ENCODE data around the gene NOVA1.

NOVA1 gene

DNA sequence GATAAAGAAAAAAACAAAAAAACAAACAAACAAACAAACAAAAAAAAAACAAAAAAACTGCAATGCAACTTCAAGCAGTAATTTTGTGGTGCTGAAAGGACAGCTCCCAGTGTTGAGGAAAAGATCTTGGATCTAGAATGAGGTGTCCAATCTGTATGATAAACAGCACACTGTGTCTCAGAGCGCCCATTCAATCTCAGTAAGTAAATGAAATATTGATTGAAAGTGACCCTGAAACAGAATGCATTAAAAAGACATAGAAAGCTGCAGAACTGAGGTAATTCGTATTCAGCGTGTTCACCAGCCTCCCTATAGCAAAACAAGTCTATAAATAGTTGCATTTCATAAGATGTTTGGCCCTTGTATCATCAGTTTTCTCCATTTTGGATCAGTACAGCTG, 153.0 kb downstream of the NOVA1 start:
- TF ChIP-seq ZNF384 (IDR thresholded peaks at IDR 0.05) (no peak), BHLHE40 (IDR thresholded peaks at IDR 0.05; ENCODE audit: borderline replicate concordance) (no peak), CTBP1 (IDR thresholded peaks at IDR 0.05; ENCODE audit: borderline replicate concordance) (no peak), TARDBP (IDR thresholded peaks at IDR 0.05) (no peak), LEF1 (IDR thresholded peaks at IDR 0.05; ENCODE audit: borderline replicate concordance) (no peak), FOXA1 (IDR thresholded peaks at IDR 0.05) (no peak), FOXM1 (IDR thresholded peaks at IDR 0.05; ENCODE audit: borderline replicate concordance) (no peak), SP1 (IDR thresholded peaks at IDR 0.05) (no peak), FOXK2 (IDR thresholded peaks at IDR 0.05) (no peak), NFRKB (IDR thresholded peaks at IDR 0.05) (no peak), L3MBTL2 (conservative IDR thresholded peaks at IDR 0.05) (no peak), HDGF (IDR thresholded peaks at IDR 0.05; ENCODE audit: borderline replicate concordance) (no peak)
- DNase-seq (ENCODE audit: extremely low spot score) = no peak
- ChIA-PET POLR2A (no interaction called here), CTCF (no interaction called here)

DNA sequence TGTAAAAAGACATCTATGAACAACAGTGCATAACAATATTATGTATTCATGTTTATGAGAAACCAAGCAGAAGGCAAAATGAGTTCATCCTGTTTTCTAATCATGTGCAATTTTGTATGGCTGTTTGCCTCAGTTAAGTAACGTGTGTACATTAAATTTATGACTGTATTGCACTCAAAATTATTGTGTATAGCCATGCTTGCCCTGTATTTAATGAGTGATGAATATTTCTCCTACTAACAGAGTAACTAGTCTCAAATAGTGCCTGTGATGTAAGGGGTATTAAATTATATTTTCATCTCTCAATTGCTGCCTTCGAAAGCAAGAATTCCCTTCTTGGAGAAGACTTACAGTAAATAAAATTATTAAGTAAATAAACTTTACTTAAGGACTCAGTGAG, 154.2 kb downstream of the NOVA1 start:
- POLR2A ChIA-PET = no interaction called here
- CTCF ChIA-PET = no interaction called here
- TF ChIP-seq FOXK2 (IDR thresholded peaks at IDR 0.05) (no peak), FOXM1 (IDR thresholded peaks at IDR 0.05; ENCODE audit: borderline replicate concordance) (no peak), SUZ12 (IDR thresholded peaks at IDR 0.05) (no peak), ZNF384 (IDR thresholded peaks at IDR 0.05) (no peak), ARNT (IDR thresholded peaks at IDR 0.05) (no peak), SP1 (IDR thresholded peaks at IDR 0.05) (no peak), FOXA1 (IDR thresholded peaks at IDR 0.05) (no peak), TARDBP (IDR thresholded peaks at IDR 0.05) (no peak), BHLHE40 (IDR thresholded peaks at IDR 0.05; ENCODE audit: borderline replicate concordance) (no peak), NFRKB (IDR thresholded peaks at IDR 0.05) (no peak), CTBP1 (IDR thresholded peaks at IDR 0.05; ENCODE audit: borderline replicate concordance) (no peak), ELF4 (IDR thresholded peaks at IDR 0.05) (no peak), L3MBTL2 (conservative IDR thresholded peaks at IDR 0.05) (no peak), LEF1 (IDR thresholded peaks at IDR 0.05; ENCODE audit: borderline replicate concordance) (no peak), HDGF (IDR thresholded peaks at IDR 0.05; ENCODE audit: borderline replicate concordance) (no peak)
- TF ChIP-seq, protein P1, sequence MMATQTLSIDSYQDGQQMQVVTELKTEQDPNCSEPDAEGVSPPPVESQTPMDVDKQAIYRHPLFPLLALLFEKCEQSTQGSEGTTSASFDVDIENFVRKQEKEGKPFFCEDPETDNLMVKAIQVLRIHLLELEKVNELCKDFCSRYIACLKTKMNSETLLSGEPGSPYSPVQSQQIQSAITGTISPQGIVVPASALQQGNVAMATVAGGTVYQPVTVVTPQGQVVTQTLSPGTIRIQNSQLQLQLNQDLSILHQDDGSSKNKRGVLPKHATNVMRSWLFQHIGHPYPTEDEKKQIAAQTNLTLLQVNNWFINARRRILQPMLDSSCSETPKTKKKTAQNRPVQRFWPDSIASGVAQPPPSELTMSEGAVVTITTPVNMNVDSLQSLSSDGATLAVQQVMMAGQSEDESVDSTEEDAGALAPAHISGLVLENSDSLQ (IDR thresholded peaks at IDR 0.05) = no peak
- no peak for DNase-seq (ENCODE audit: extremely low spot score)

DNA sequence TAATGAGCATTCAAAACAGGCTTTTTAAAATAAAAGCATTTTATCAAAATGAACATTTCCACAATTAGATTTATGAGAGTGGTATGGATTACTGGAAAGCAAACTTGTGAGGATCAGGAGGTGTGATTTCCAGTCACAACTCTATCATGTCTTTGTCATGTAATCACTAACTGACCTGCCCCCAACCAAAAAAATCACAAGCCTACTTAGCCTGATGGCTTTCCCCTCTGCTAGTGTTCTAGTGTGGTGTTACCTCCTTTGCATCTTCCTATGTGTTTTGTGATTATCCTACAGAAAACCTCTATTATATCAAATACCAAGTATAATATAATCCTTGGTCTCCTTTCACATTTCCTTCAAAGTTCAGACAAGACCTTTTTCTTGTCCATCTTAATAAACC, 168.6 kb downstream of the NOVA1 start:
- no peak for DNase-seq (ENCODE audit: extremely low spot score)
- no peak for TF ChIP-seq LEF1 (IDR thresholded peaks at IDR 0.05; ENCODE audit: borderline replicate concordance)
- TF ChIP-seq L3MBTL2 (conservative IDR thresholded peaks at IDR 0.05) = no peak
- no peak for TF ChIP-seq ELF4 (IDR thresholded peaks at IDR 0.05)
- CTCF ChIA-PET = no interaction called here

DNA sequence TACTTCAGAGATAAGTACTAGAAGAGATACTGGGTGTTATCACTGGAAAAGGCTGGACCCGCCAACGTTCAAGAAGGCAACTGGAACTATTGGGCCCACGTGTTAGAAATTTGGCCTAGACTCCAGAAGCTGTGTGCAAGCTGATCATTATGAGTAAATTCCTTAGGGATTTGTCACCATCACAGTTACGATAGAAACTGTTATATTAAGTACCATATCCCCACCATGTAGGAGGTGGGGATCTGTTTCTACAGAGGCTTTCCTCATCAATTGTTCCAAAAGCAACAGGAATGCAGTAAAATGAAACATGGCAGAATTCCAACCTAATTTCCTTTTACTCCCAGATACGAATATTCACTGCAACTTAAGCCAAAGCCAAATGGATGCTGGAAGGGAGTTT, 170.7 kb downstream of the NOVA1 start:
- CTCF ChIA-PET = no interaction called here
- no peak for DNase-seq (ENCODE audit: extremely low spot score)
- POLR2A ChIA-PET = no interaction called here
- TF ChIP-seq L3MBTL2 (conservative IDR thresholded peaks at IDR 0.05) (no peak), CTBP1 (IDR thresholded peaks at IDR 0.05; ENCODE audit: borderline replicate concordance) (no peak), FOXA1 (IDR thresholded peaks at IDR 0.05) (no peak), SP1 (IDR thresholded peaks at IDR 0.05) (no peak), TARDBP (IDR thresholded peaks at IDR 0.05) (no peak), LEF1 (IDR thresholded peaks at IDR 0.05; ENCODE audit: borderline replicate concordance) (no peak), SUZ12 (IDR thresholded peaks at IDR 0.05) (no peak), HDGF (IDR thresholded peaks at IDR 0.05; ENCODE audit: borderline replicate concordance) (no peak), FOXK2 (IDR thresholded peaks at IDR 0.05) (no peak), BHLHE40 (IDR thresholded peaks at IDR 0.05; ENCODE audit: borderline replicate concordance) (no peak), NFRKB (IDR thresholded peaks at IDR 0.05) (no peak), ZNF384 (IDR thresholded peaks at IDR 0.05) (no peak), ELF4 (IDR thresholded peaks at IDR 0.05) (no peak), FOXM1 (IDR thresholded peaks at IDR 0.05; ENCODE audit: borderline replicate concordance) (no peak), ARNT (IDR thresholded peaks at IDR 0.05) (no peak)
- TF ChIP-seq, protein P1 (IDR thresholded peaks at IDR 0.05) = no peak

More for the DNA sequence above, 168.6 kb downstream of the NOVA1 start:
- POLR2A ChIA-PET = no interaction called here

DNA sequence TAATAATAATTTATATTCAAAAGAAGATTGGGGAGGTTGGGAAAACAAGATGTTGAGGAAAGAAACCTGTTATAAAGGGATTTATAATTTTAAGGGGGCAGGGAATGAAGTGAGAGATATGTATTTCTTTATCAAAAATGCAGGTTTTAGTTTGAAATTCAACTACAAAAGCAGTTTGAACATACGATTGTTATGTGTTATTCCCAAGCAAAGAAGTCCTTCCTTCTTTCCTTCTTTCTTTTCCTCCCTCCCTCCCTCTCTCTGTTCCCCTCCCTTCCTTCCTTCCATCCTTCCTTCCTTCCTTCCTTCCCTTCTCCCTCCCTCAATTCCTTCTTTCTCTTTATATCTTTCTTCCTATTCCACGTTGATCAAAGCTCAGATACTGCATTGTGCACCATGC, 173.3 kb downstream of the NOVA1 start:
- TF ChIP-seq NFRKB (IDR thresholded peaks at IDR 0.05) (no peak), L3MBTL2 (conservative IDR thresholded peaks at IDR 0.05) (no peak), CTBP1 (IDR thresholded peaks at IDR 0.05; ENCODE audit: borderline replicate concordance) (no peak), FOXM1 (IDR thresholded peaks at IDR 0.05; ENCODE audit: borderline replicate concordance) (no peak), BHLHE40 (IDR thresholded peaks at IDR 0.05; ENCODE audit: borderline replicate concordance) (no peak), FOXK2 (IDR thresholded peaks at IDR 0.05) (no peak)
- TF ChIP-seq, protein P1 (IDR thresholded peaks at IDR 0.05) = no peak
- CTCF ChIA-PET = no interaction called here
- no peak for DNase-seq (ENCODE audit: extremely low spot score)
- POLR2A ChIA-PET = no interaction called here

DNA sequence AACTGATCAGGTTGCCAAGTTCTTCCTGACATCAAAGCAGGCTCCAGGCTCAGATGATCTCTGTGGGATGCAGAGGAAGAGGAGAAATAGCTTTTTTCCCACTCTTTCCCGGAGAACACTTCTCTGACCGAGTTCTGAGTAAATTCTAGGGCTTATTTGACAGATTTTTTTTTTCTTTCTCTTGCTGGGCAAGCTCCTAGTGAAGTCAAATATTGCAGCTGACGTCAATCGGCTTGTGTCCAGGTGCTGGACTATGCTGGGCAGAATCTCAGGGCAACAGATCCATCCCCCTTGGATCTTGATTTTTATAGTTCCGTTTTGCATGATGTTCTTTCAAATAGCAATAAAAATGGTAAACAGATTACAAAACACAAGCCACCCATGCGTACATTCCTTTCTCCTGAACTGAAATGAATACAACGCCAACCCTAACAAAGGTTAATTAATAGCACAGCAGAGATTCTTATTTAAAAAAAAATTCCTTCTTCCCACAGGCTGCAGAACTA, 182.2 kb downstream of the NOVA1 start:
- DNase-seq (ENCODE audit: extremely low spot score) = no peak
- POLR2A ChIA-PET = no interaction called here
- CTCF ChIA-PET = no interaction called here
- TF ChIP-seq SUZ12 (IDR thresholded peaks at IDR 0.05) (no peak), HDGF (IDR thresholded peaks at IDR 0.05; ENCODE audit: borderline replicate concordance) (no peak), ZNF384 (IDR thresholded peaks at IDR 0.05) (no peak), BHLHE40 (IDR thresholded peaks at IDR 0.05; ENCODE audit: borderline replicate concordance) (no peak), ELF4 (IDR thresholded peaks at IDR 0.05) (no peak), ARNT (IDR thresholded peaks at IDR 0.05) (no peak), FOXK2 (IDR thresholded peaks at IDR 0.05) (no peak), FOXM1 (IDR thresholded peaks at IDR 0.05; ENCODE audit: borderline replicate concordance) (no peak), SP1 (IDR thresholded peaks at IDR 0.05) (no peak), FOXA1 (IDR thresholded peaks at IDR 0.05) (no peak), L3MBTL2 (conservative IDR thresholded peaks at IDR 0.05) (no peak), CTBP1 (IDR thresholded peaks at IDR 0.05; ENCODE audit: borderline replicate concordance) (no peak), TARDBP (IDR thresholded peaks at IDR 0.05) (no peak), NFRKB (IDR thresholded peaks at IDR 0.05) (no peak)
- TF ChIP-seq, protein P1 (IDR thresholded peaks at IDR 0.05) = no peak
